SK-N-SH treated with all-trans-retinoic acid at 6 μM for 48 hours (cell line): Measurements from ENCODE around the gene MYO15A.

Experiments used
- ATAC-seq: fragments of 200-7000 bp; cut with Tn5 transposase; 3 replicates; pipeline ENCODE4 v1.9.1; 2020; ENCODE audit warnings: mild to moderate bottlenecking, moderate library complexity
- ARNTL ChIP-seq: fragments of 450-650 bp; formaldehyde crosslinking; IDR thresholded peaks from 2 replicates; pipeline ENCODE4 v1.5.0; 2020; ENCODE audit warnings: low read depth, mild to moderate bottlenecking, moderate library complexity, borderline replicate concordance
- BACH2 ChIP-seq: fragments of 250-450 bp; sonication (Bioruptor Pico); IDR thresholded peaks from 2 replicates; pipeline ENCODE4 v1.9.0; 2021; ENCODE audit warnings: mild to moderate bottlenecking, borderline replicate concordance
- CREB5 ChIP-seq: fragments of 250-450 bp; sonication (Bioruptor Pico); IDR thresholded peaks from 2 replicates; pipeline ENCODE4 v1.5.1; 2020; ENCODE audit warnings: low read depth, mild to moderate bottlenecking, moderate library complexity
- CSRNP3 ChIP-seq: fragments of 250-450 bp; sonication (Bioruptor Pico); IDR thresholded peaks from 2 replicates; pipeline ENCODE4 v1.5.1; 2021; ENCODE audit warnings: mild to moderate bottlenecking, moderate library complexity
- ESRRG ChIP-seq: fragments of 250-450 bp; sonication (Bioruptor Pico); IDR thresholded peaks from 2 replicates; pipeline ENCODE4 v1.6.1; 2021; ENCODE audit warnings: mild to moderate bottlenecking
- ISL1 ChIP-seq: fragments of 250-450 bp; sonication (Bioruptor Pico); IDR thresholded peaks from 2 replicates; pipeline ENCODE4 v2.1.2; 2022; ENCODE audit warnings: mild to moderate bottlenecking, moderate library complexity
- OSR1 ChIP-seq: fragments of 250-450 bp; sonication (Bioruptor Pico); IDR thresholded peaks from 2 replicates; pipeline ENCODE4 v1.8.0; 2022; ENCODE audit warnings: moderate library complexity, mild to moderate bottlenecking, inconsistent platforms
- PATZ1 ChIP-seq: fragments of 250-450 bp; sonication (Bioruptor Pico); IDR thresholded peaks from 2 replicates; pipeline ENCODE4 v1.8.0; 2020; ENCODE audit warnings: mild to moderate bottlenecking, moderate library complexity, borderline replicate concordance
- POU6F1 ChIP-seq: fragments of 250-450 bp; sonication (Bioruptor Pico); IDR thresholded peaks from 2 replicates; pipeline ENCODE4 v1.8.0; 2021; ENCODE audit warnings: low read depth, mild to moderate bottlenecking, moderate library complexity, borderline replicate concordance
- PPARA ChIP-seq: fragments of 250-450 bp; sonication (Bioruptor Pico); IDR thresholded peaks from 2 replicates; pipeline ENCODE4 v1.5.0; 2020; ENCODE audit warnings: mild to moderate bottlenecking, borderline replicate concordance
- RARB ChIP-seq: fragments of 250-450 bp; sonication (Bioruptor Pico); IDR thresholded peaks from 2 replicates; pipeline ENCODE4 v1.8.0; 2021; ENCODE audit warnings: mild to moderate bottlenecking, moderate library complexity
- SNAI2 ChIP-seq: fragments of 250-450 bp; sonication (Bioruptor Pico); IDR thresholded peaks from 2 replicates; pipeline ENCODE4 v1.5.0; 2020; ENCODE audit warnings: mild to moderate bottlenecking, moderate library complexity
- TCF4 ChIP-seq: fragments of 250-450 bp; sonication (Bioruptor Pico); IDR thresholded peaks from 2 replicates; pipeline ENCODE4 v1.8.0; 2021; ENCODE audit warnings: mild to moderate bottlenecking, moderate library complexity, borderline replicate concordance
- TOX ChIP-seq: fragments of 250-450 bp; sonication (Bioruptor Pico); IDR thresholded peaks from 2 replicates; pipeline ENCODE4 v1.8.0; 2021; ENCODE audit warnings: mild to moderate bottlenecking, moderate library complexity, borderline replicate concordance
- TSHZ2 ChIP-seq: fragments of 250-450 bp; sonication (Bioruptor Pico); IDR thresholded peaks from 2 replicates; pipeline ENCODE4 v1.5.0; 2020; ENCODE audit warnings: mild to moderate bottlenecking, moderate library complexity
- ZC3H10 ChIP-seq: fragments of 250-450 bp; sonication (Bioruptor Pico); IDR thresholded peaks from 2 replicates; pipeline ENCODE4 v1.5.1; 2021; ENCODE audit warnings: mild to moderate bottlenecking, moderate library complexity
- ZFP3 ChIP-seq: fragments of 250-450 bp; sonication (Bioruptor Pico); IDR thresholded peaks from 2 replicates; pipeline ENCODE4 v1.5.0; 2020; ENCODE audit warnings: mild to moderate bottlenecking, moderate library complexity
- ZFP30 ChIP-seq: fragments of 450-650 bp; formaldehyde crosslinking; IDR thresholded peaks from 2 replicates; pipeline ENCODE4 v1.5.0; 2022; ENCODE audit warnings: mild to moderate bottlenecking, moderate library complexity
- ZNF565 ChIP-seq: fragments of 450-650 bp; formaldehyde crosslinking; conservative IDR thresholded peaks from 2 replicates; pipeline ENCODE4 v1.5.0; 2020; ENCODE audit warnings: low read depth, mild to moderate bottlenecking, moderate library complexity
- ZNF70 ChIP-seq: fragments of 450-650 bp; formaldehyde crosslinking; IDR thresholded peaks from 2 replicates; pipeline ENCODE4 v1.5.0; 2020; ENCODE audit warnings: mild to moderate bottlenecking, moderate library complexity

MYO15A gene

GRCh38 chr17:18146259-18146658, 37.7 kb downstream of the MYO15A start:
- TF ChIP-seq PPARA (no peak), POU6F1 (no peak), ZC3H10 (CRISPR knock-in tag) (no peak), OSR1 (CRISPR knock-in tag) (no peak), ZFP3 (CRISPR knock-in tag) (no peak), TOX (CRISPR knock-in tag) (no peak), TSHZ2 (CRISPR knock-in tag) (no peak), ISL1 (CRISPR knock-in tag) (no peak), ESRRG (no peak), ARNTL (CRISPR knock-in tag) (no peak), ZFP30 (CRISPR knock-in tag) (no peak), RARB (CRISPR knock-in tag) (no peak), CSRNP3 (no peak)

GRCh38 chr17:18146980-18147379, 38.4 kb downstream of the MYO15A start:
- no peak for ATAC-seq
- TF ChIP-seq ISL1 (CRISPR knock-in tag) (no peak), OSR1 (CRISPR knock-in tag) (no peak), TCF4 (CRISPR knock-in tag) (no peak), SNAI2 (CRISPR knock-in tag) (no peak), TOX (CRISPR knock-in tag) (no peak), ZFP30 (CRISPR knock-in tag) (no peak), POU6F1 (no peak), ZNF70 (CRISPR knock-in tag) (no peak), PATZ1 (CRISPR knock-in tag) (no peak), BACH2 (no peak), RARB (CRISPR knock-in tag) (no peak), ZC3H10 (CRISPR knock-in tag) (no peak), TSHZ2 (CRISPR knock-in tag) (no peak), CSRNP3 (no peak), CREB5 (CRISPR knock-in tag) (no peak), ZNF565 (no peak), ARNTL (CRISPR knock-in tag) (no peak)
- TF ChIP-seq, all 23 proteins: peak for 0

More at GRCh38 chr17:18146259-18146658, 37.7 kb downstream of the MYO15A start:
- ATAC-seq: no peak
